CD14-positive monocyte (primary cell): ENCODE measurements around the gene SUN5. TPM values are rescaled to one million over a fixed set of nuclear protein-coding genes. Genes with fewer than 3 reads are reported as not detected.
A peak's percentile ranks its signal among the peaks of the same experiment; 100 is the strongest.

Experiments
- DNase-seq, 3 donors: peaks; one replicate each; pipeline ENCODE4 v3.0.0-alpha.2; 2011 to 2022
- H2AFZ ChIP-seq: 2 replicates; pipeline ENCODE4 v1.6.0; 2012; ENCODE audit warnings: mild to moderate bottlenecking, low read depth, low read length, inconsistent platforms; ENCODE audit not compliant: insufficient read depth, poor library complexity, severe bottlenecking
- H3K27ac ChIP-seq, 2 donors: 1 replicate in 1 of 2; 2 replicates in 1 of 2; pipeline ENCODE4 v1.5.1; 2012 to 2013; ENCODE audit warnings: low read length in 2 of 2, control low read depth in 1 of 2, inconsistent platforms in 1 of 2, low read depth in 1 of 2, mild to moderate bottlenecking in 1 of 2
- H3K27me3 ChIP-seq, 2 donors: one replicate each; pipeline versions ENCODE4 v1.6.0 to v1.6.1; 2011 to 2013; ENCODE audit warnings: low read length in 2 of 2; ENCODE audit not compliant: control insufficient read depth in 2 of 2, insufficient read depth in 2 of 2
- H3K36me3 ChIP-seq, 2 donors: replicated peaks in 1 of 2; 1 replicate in 1 of 2; 2 replicates in 1 of 2; pipeline versions ENCODE4 v1.5.1 to v1.6.1; 2012 to 2013; ENCODE audit warnings: low read length in 2 of 2, control low read depth in 1 of 2, inconsistent platforms in 1 of 2, mild to moderate bottlenecking in 1 of 2; ENCODE audit not compliant: insufficient read depth in 2 of 2, control insufficient read depth in 1 of 2
- H3K4me1 ChIP-seq, 2 donors: 1 replicate in 1 of 2; 2 replicates in 1 of 2; pipeline versions ENCODE4 v1.5.1 to v1.6.1; 2012 to 2013; ENCODE audit warnings: low read length in 2 of 2, control low read depth in 1 of 2, inconsistent platforms in 1 of 2, mild to moderate bottlenecking in 1 of 2, moderate library complexity in 1 of 2; ENCODE audit not compliant: insufficient read depth in 2 of 2, control insufficient read depth in 1 of 2
- H3K4me2 ChIP-seq: replicated peaks from 2 replicates; pipeline ENCODE3; 2012; ENCODE audit warnings: low read length, moderate library complexity, mild to moderate bottlenecking; ENCODE audit not compliant: poor library complexity, severe bottlenecking; ENCODE audit errors: extremely low read depth
- H3K4me3 ChIP-seq, 3 experiments: fragments of 200-600 bp in 1 of 3; sonication (generic) in 1 of 3; replicated peaks in 1 of 3; 1 replicate in 2 of 3; 2 replicates in 1 of 3; pipeline ENCODE4 v1.5.1; 2011 to 2013; ENCODE audit warnings: low read length in 3 of 3, mild to moderate bottlenecking in 3 of 3, control low read depth in 2 of 3, low read depth in 2 of 3, inconsistent platforms in 1 of 3, moderate library complexity in 1 of 3
- H3K79me2 ChIP-seq: 2 replicates; pipeline ENCODE4 v1.6.0; 2012; ENCODE audit warnings: mild to moderate bottlenecking, control low read depth, inconsistent platforms, low read length, moderate library complexity; ENCODE audit not compliant: insufficient read depth
- H3K9ac ChIP-seq: 2 replicates; pipeline ENCODE4 v1.6.0; 2017; ENCODE audit warnings: low read length, mild to moderate bottlenecking; ENCODE audit not compliant: insufficient read depth, poor library complexity, severe bottlenecking
- H3K9me3 ChIP-seq, 2 donors: replicated peaks in 1 of 2; 1 replicate in 1 of 2; 2 replicates in 1 of 2; pipeline versions ENCODE4 v1.5.1 to v1.6.1; 2012 to 2013; ENCODE audit warnings: low read length in 2 of 2, control low read depth in 1 of 2; ENCODE audit not compliant: control insufficient read depth in 1 of 2, insufficient read depth in 1 of 2
- H4K20me1 ChIP-seq: 2 replicates; pipeline ENCODE4 v1.6.0; 2012; ENCODE audit warnings: mild to moderate bottlenecking, low read length, control low read depth, moderate library complexity; ENCODE audit not compliant: insufficient read depth
- H3K27ac Mint-ChIP-seq, 7 donors: one replicate each; pipeline ENCODE4 v1.8.0; 2020; ENCODE audit warnings: mild to moderate bottlenecking in 7 of 7, mixed read lengths in 7 of 7, moderate library complexity in 6 of 7, inconsistent platforms in 2 of 7
- H3K27me3 Mint-ChIP-seq, 3 donors: one replicate each; pipeline ENCODE4 v1.8.0; 2021 to 2022; ENCODE audit warnings: low read depth in 3 of 3, mild to moderate bottlenecking in 3 of 3, mixed read lengths in 3 of 3, moderate library complexity in 3 of 3, inconsistent platforms in 1 of 3
- H3K36me3 Mint-ChIP-seq, 2 donors: one replicate each; pipeline ENCODE4 v1.8.0; 2020; ENCODE audit warnings: mixed read lengths in 2 of 2, inconsistent platforms in 1 of 2, mild to moderate bottlenecking in 1 of 2
- H3K4me1 Mint-ChIP-seq: one replicate; pipeline ENCODE4 v1.8.0; 2020; ENCODE audit warnings: mild to moderate bottlenecking, mixed read lengths
- H3K4me3 Mint-ChIP-seq, 2 donors: one replicate each; pipeline ENCODE4 v1.8.0; 2020; ENCODE audit warnings: mild to moderate bottlenecking in 2 of 2, mixed read lengths in 2 of 2, moderate library complexity in 1 of 2
- H3K9me3 Mint-ChIP-seq, 7 donors: one replicate each; pipeline ENCODE4 v1.8.0; 2020 to 2022; ENCODE audit warnings: mixed read lengths in 7 of 7, mild to moderate bottlenecking in 6 of 7, moderate library complexity in 6 of 7, inconsistent platforms in 2 of 7
- CTCF ChIP-seq: fragments of 200-600 bp; IDR thresholded peaks from one replicate; pipeline ENCODE4 v1.8.0; 2022; ENCODE audit warnings: antibody characterized with exemption, mild to moderate bottlenecking
- WGBS: methylation state at CpG from one replicate; pipeline ENCODE4 v1.1.5; 2013; ENCODE audit warnings: missing lambda C conversion rate; ENCODE audit not compliant: insufficient coverage; 5-methylcytosine and 5-hydroxymethylcytosine counted together
- intact Hi-C, 2 donors: fragments of 100-400 bp; cut with micrococcal nuclease; formaldehyde crosslinking; loops; one replicate each; pipeline versions ENCODE4 v1.15.0 to v1.15.1; 2023
- polyA plus RNA-seq, 3 donors: library from polyadenylated mRNA; depleted of rRNA in 1 of 3; unstranded in 2 of 3; stranded (reverse) in 1 of 3; fragments of 300-500 nt in 2 of 3; fragments of >200 nt in 1 of 3; fragmentation: Illumina TruSeq in 2 of 3; gene quantifications; 1 replicate in 2 of 3; 2 replicates in 1 of 3; pipeline ENCODE4 v1.2.3, GENCODE V29; 2012 to 2021

SUN5 gene
- polyA plus RNA-seq, 3 donors, result not detected

- H4K20me1 ChIP-seq, result no peaks in the 10 kb centered on the region
- H3K27ac ChIP-seq, result no peak overlapping the region
- no peak overlapping the region for H3K9ac ChIP-seq
- WGBS, result 97% methylated on average over 7 of the region's 16 CpGs
- DNase-seq, result no peak
- TF ChIP-seq CTCF, result no peak
- intact Hi-C loops, result no loop called here
- no peaks in the 10 kb centered on the region for H3K36me3 Mint-ChIP-seq
- no peaks in the 10 kb centered on the region for H3K4me1 Mint-ChIP-seq
- H3K36me3 ChIP-seq, result no peaks in the 10 kb centered on the region
- H3K27ac Mint-ChIP-seq, result peak overlapping the region in 1 of 7 donors; percentile 39
- H3K27me3 ChIP-seq, result no peaks in the 10 kb centered on the region
- no peak overlapping the region for H3K4me3 Mint-ChIP-seq
- H3K4me2 ChIP-seq, result no peak overlapping the region
- H3K9me3 ChIP-seq, result no peaks in the 10 kb centered on the region
- H2AFZ ChIP-seq, result no peak overlapping the region
- H3K79me2 ChIP-seq, result no peaks in the 10 kb centered on the region
- no peaks in the 10 kb centered on the region for H3K4me1 ChIP-seq
- no peak overlapping the region for H3K4me3 ChIP-seq
- peaks cover 0 to 2% (median 0%) of the 10 kb centered on the region in 7 donors for H3K9me3 Mint-ChIP-seq
- peaks cover 1 to 3% (median 2%) of the 10 kb centered on the region in 3 donors for H3K27me3 Mint-ChIP-seq
Measured at GRCh38 chr20:33014336-33015113, 10.3 kb upstream of the SUN5 start.

- Histone ChIP-seq H3K27ac (no peak overlapping the region), H2AFZ (no peak overlapping the region), H3K9me3 (no peaks in the 10 kb centered on the region), H3K4me3 (no peak overlapping the region), H3K27me3 (no peaks in the 10 kb centered on the region), H3K79me2 (no peaks in the 10 kb centered on the region), H3K9ac (no peak overlapping the region), H4K20me1 (no peaks in the 10 kb centered on the region), H3K4me1 (no peaks in the 10 kb centered on the region), H3K36me3 (no peaks in the 10 kb centered on the region), H3K4me2 (no peak overlapping the region)
- intact Hi-C loops, result no loop called here
- Mint-ChIP-seq H3K9me3 (peaks cover 0 to 2% (median 0%) of the 10 kb centered on the region in 7 donors), H3K4me3 (no peak overlapping the region), H3K36me3 (no peaks in the 10 kb centered on the region), H3K27me3 (peaks cover 1 to 3% (median 2%) of the 10 kb centered on the region in 3 donors), H3K27ac (no peak overlapping the region), H3K4me1 (no peaks in the 10 kb centered on the region)
- TF ChIP-seq CTCF, result no peak
- WGBS, result 89% methylated on average over 11 of the region's 12 CpGs
- DNase-seq, result no peak
Measured at GRCh38 chr20:33013701-33014326, 9.6 kb upstream of the SUN5 start.
